Upper lobe of left lung (tissue), 4 donors: ENCODE results near the gene TBC1D4.

Source experiments
- CTCF ChIP-seq, 6 experiments: fragments of 450-650 bp in 4 of 6; fragments of 200-600 bp in 2 of 6; sonication (generic) in 2 of 6; IDR thresholded peaks; one replicate each; pipeline ENCODE4 v1.5.1; 2016 to 2019; ENCODE audit warnings: antibody characterized with exemption in 6 of 6
- EP300 ChIP-seq, 4 donors: sonication (generic); formaldehyde crosslinking; IDR thresholded peaks; one replicate each; pipeline ENCODE4 v1.5.1; 2017; ENCODE audit warnings: antibody characterized with exemption in 4 of 4, control low read depth in 2 of 4
- POLR2A ChIP-seq, 4 donors: fragments of 450-650 bp; IDR thresholded peaks; one replicate each; pipeline ENCODE4 v1.5.1; 2016 to 2017; ENCODE audit warnings: antibody characterized with exemption in 4 of 4, mild to moderate bottlenecking in 2 of 4
- POLR2AphosphoS5 ChIP-seq, 2 donors: sonication (generic); formaldehyde crosslinking; IDR thresholded peaks; one replicate each; pipeline ENCODE4 v1.5.1; 2017; ENCODE audit warnings: antibody characterized with exemption in 2 of 2

DNA sequence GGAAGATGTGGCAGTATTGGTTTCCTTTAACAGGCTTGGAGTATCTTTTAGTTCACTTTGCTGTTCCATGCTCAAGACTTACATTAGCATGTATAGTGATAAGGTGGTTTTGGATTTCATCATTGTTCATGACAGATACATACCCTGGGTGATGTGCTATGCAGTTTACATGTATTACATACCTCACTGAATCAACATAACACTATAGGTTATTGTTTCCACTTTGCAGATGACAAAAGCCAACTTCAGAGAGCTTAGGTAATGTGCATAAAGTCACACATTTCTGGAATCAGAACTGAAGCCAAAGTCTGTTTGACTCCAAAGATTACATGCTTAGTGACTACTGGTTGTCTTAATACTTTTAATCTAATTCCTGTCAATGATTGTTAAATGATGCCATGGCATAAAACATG, 48.6 kb upstream of the TBC1D4 start:
- no peak for TF ChIP-seq CTCF (IDR thresholded peaks at IDR 0.05)
- no peak for TF ChIP-seq EP300 (IDR thresholded peaks at IDR 0.05)
- no peak for TF ChIP-seq POLR2A (IDR thresholded peaks at IDR 0.05)
- TF ChIP-seq POLR2AphosphoS5 (IDR thresholded peaks at IDR 0.05) = no peak
